Suprapubic skin (tissue), 3 donors: ENCODE data around the gene SFSWAP.

ENCODE experiments used
- CTCF ChIP-seq, 2 donors: fragments of 200-600 bp in 1 of 2; fragments of 450-650 bp in 1 of 2; sonication (generic) in 1 of 2; IDR thresholded peaks; one replicate each; pipeline ENCODE4 v1.5.1; 2016 to 2019; ENCODE audit warnings: antibody characterized with exemption in 2 of 2, mild to moderate bottlenecking in 1 of 2, moderate library complexity in 1 of 2
- POLR2A ChIP-seq, 2 donors: fragments of 450-650 bp; IDR thresholded peaks; one replicate each; pipeline ENCODE4 v1.6.1; 2017; ENCODE audit warnings: antibody characterized with exemption in 2 of 2, mild to moderate bottlenecking in 2 of 2, moderate library complexity in 2 of 2

DNA sequence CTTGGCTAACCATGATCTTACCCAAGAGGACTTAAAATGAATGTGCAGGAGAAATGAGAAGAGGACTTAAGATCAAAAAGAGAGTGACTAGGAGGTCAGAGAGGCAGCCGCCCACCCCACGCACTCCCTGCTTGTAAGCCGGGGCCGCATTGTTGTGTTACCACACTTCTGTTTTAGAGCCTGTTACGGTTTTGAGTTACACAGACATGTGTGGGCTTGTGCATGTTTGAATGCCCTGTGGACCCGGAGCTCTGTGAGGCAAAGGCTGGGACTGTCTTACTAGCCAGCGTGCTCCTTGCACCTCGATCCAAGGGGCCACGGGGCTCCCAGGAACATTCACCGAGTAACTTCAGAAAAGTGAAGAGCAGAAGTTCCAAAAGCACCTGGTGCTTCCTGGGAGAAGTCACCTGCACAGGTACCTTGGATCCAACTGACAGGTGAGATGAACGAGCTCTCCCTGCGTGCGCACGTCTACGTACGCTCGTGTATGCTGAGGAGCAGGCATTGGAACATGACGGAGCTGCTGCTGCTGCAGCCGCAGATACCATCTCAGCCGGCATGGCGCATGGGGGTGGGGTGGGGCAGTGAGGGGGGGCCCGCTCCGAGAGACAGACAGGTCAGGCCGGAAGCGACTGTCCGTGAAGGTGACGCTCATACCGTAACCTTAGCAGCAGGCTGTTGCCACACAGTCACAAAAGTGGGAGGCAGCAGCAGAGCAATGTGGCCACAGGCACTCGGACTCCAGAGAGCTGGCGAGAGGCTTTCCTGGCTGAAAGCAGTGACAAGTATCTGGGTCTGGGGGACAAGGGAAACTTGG is 23.7 kb downstream of the SFSWAP start:
- TF ChIP-seq POLR2A (IDR thresholded peaks at IDR 0.05) (no peak), CTCF (IDR thresholded peaks at IDR 0.05) (no peak)
